Stimulated activated CD8-positive, alpha-beta memory T cell treated with anti-CD3 and anti-CD28 coated beads, Interleukin-7, amount 100 ng/mL, for 24 hours (primary cell): ENCODE results near the gene DAZ3.
"Not testable (repeated sequence)": the region's sequence is repeated elsewhere in the genome, so short reads cannot be mapped to it uniquely, and the experiment has no call there.

Source experiments
- DNase-seq: peaks from one replicate; pipeline ENCODE4 v3.0.0-alpha.2; 2020; ENCODE audit warnings: low read depth

DAZ3 gene

GRCh38 chrY:24813293-24813692 is at the start of gene DAZ3:
Gene DAZ3, minus strand, starts transcription at chrY:24813393. Its CDS starts 208 bp downstream, at chrY:24813185.
- not testable (repeated sequence) for DNase-seq

- DNase-seq: not testable (repeated sequence)
Measured at GRCh38 chrY:24833619-24834018, 20.4 kb upstream of the DAZ3 start, which contains the start of gene DAZ4. Gene DAZ4, plus strand, starts transcription at chrY:24833919. Its CDS starts 208 bp downstream, at chrY:24834127.

GRCh38 chrY:24825069-24825468 is 11.9 kb upstream of the DAZ3 start:
- DNase-seq: not testable (repeated sequence)

GRCh38 chrY:24824184-24824879 is 11.1 kb upstream of the DAZ3 start:
- not testable (repeated sequence) for DNase-seq

GRCh38 chrY:24821836-24822235 is 8.6 kb upstream of the DAZ3 start:
- not testable (repeated sequence) for DNase-seq
